H1 (cell line): Measurements from ENCODE around the gene RIT2. TPM values are rescaled to one million over a fixed set of nuclear protein-coding genes. Genes with fewer than 3 reads are reported as not detected.

Source experiments
- CTCF ChIA-PET: fragments of 300-600 bp; sonication (Branson Sonifier 250); formaldehyde crosslinking; loops from one replicate; lab custom pipeline; 2021; ENCODE audit not compliant: partially characterized antibody; lab: Charles Lee
- POLR2A ChIA-PET: fragments of 300-600 bp; sonication (Branson Sonifier 250); formaldehyde crosslinking; loops from one replicate; lab custom pipeline; 2021; ENCODE audit warnings: inconsistent platforms; ENCODE audit not compliant: partially characterized antibody; lab: Charles Lee
- DNase-seq, 2 experiments: peaks; one replicate each; pipeline versions ENCODE4 v3.0.0 to v3.0.0-alpha.2; 2010 to 2022; ENCODE audit warnings: low spot score in 2 of 2, low read depth in 1 of 2, mixed read lengths in 1 of 2
- FAIRE-seq: peaks from 2 replicates; lab custom pipeline; 2011; peaks lifted over from hg19 to GRCh38; lab: Jason Lieb, UNC
- H2AFZ ChIP-seq: 2 replicates; pipeline ENCODE4 v1.8.1; 2012; ENCODE audit warnings: low read length, inconsistent platforms
- H2AK5ac ChIP-seq: 2 replicates; pipeline ENCODE4 v1.6.1; 2013; ENCODE audit warnings: low read depth, low read length
- H2BK120ac ChIP-seq: replicated peaks from 2 replicates; pipeline ENCODE3; 2013; ENCODE audit warnings: low read depth, low read length, inconsistent platforms
- H2BK12ac ChIP-seq: 2 replicates; pipeline ENCODE4 v1.6.1; 2013; ENCODE audit warnings: low read depth, low read length
- H2BK15ac ChIP-seq: 2 replicates; pipeline ENCODE4 v1.6.1; 2013; ENCODE audit warnings: low read length
- H2BK20ac ChIP-seq: 2 replicates; pipeline ENCODE4 v1.6.1; 2013; ENCODE audit warnings: low read length
- H2BK5ac ChIP-seq: 2 replicates; pipeline ENCODE4 v1.6.1; 2013; ENCODE audit warnings: low read depth, low read length
- H3K14ac ChIP-seq: 2 replicates; pipeline ENCODE4 v1.6.1; 2013; ENCODE audit warnings: inconsistent platforms; ENCODE audit not compliant: insufficient read length
- H3K18ac ChIP-seq: 2 replicates; pipeline ENCODE4 v1.6.1; 2013; ENCODE audit warnings: low read length; ENCODE audit errors: extremely low read depth
- H3K23ac ChIP-seq: 2 replicates; pipeline ENCODE4 v1.6.1; 2013; ENCODE audit warnings: inconsistent platforms; ENCODE audit not compliant: insufficient read length
- H3K23me2 ChIP-seq: 2 replicates; pipeline ENCODE4 v1.6.1; 2013; ENCODE audit warnings: low read depth, low read length
- H3K27ac ChIP-seq: 2 replicates; pipeline ENCODE4 v1.6.1; 2011; ENCODE audit warnings: low read depth, low read length, inconsistent platforms
- H3K27me3 ChIP-seq, 4 experiments: replicated peaks in 1 of 4; 1 replicate in 1 of 4; 2 replicates in 3 of 4; pipeline versions ENCODE4 v1.6.1 to v1.8.1; 2011 to 2013; ENCODE audit warnings: low read length in 3 of 4, mild to moderate bottlenecking in 3 of 4, inconsistent platforms in 2 of 4, mixed read lengths in 2 of 4, moderate library complexity in 1 of 4; ENCODE audit not compliant: control insufficient read depth in 3 of 4, insufficient read depth in 3 of 4; ENCODE audit errors: extremely low read depth in 1 of 4
- H3K36me3 ChIP-seq, 4 experiments: 2 replicates each; pipeline versions ENCODE4 v1.6.1 to v1.8.1; 2011 to 2013; ENCODE audit warnings: mild to moderate bottlenecking in 4 of 4, low read length in 3 of 4, moderate library complexity in 2 of 4, control low read depth in 1 of 4, inconsistent platforms in 1 of 4; ENCODE audit not compliant: insufficient read depth in 4 of 4, control insufficient read depth in 2 of 4
- H3K4ac ChIP-seq: replicated peaks from 2 replicates; pipeline ENCODE3; 2013; ENCODE audit warnings: low read length, low read depth, mixed read lengths, inconsistent platforms; ENCODE audit not compliant: insufficient read length
- H3K4me1 ChIP-seq, 4 experiments: replicated peaks in 1 of 4; 1 replicate in 1 of 4; 2 replicates in 3 of 4; pipeline versions ENCODE4 v1.6.1 to v1.8.1; 2011 to 2013; ENCODE audit warnings: low read length in 3 of 4, inconsistent platforms in 2 of 4, mixed read lengths in 1 of 4; ENCODE audit not compliant: insufficient read depth in 4 of 4, control insufficient read depth in 3 of 4
- H3K4me2 ChIP-seq, 2 experiments: 2 replicates each; pipeline versions ENCODE4 v1.6.1 to v1.8.1; 2011 to 2013; ENCODE audit warnings: low read depth in 2 of 2, low read length in 2 of 2, control low read depth in 1 of 2, inconsistent platforms in 1 of 2, mild to moderate bottlenecking in 1 of 2; ENCODE audit not compliant: insufficient read depth in 1 of 2
- H3K4me3 ChIP-seq, 4 experiments: fragments of 200-600, 300-600 bp in 1 of 4; sonication (generic), shearing (Covaris generic), sonication (Bioruptor Twin) in 1 of 4; 2 replicates each; pipeline versions ENCODE4 v1.5.1 to v1.8.1; 2011 to 2016; ENCODE audit warnings: low read length in 4 of 4, low read depth in 3 of 4, control low read depth in 2 of 4, inconsistent platforms in 2 of 4, mild to moderate bottlenecking in 2 of 4, mixed read lengths in 1 of 4, moderate library complexity in 1 of 4; ENCODE audit not compliant: insufficient read depth in 2 of 4; ENCODE audit errors: extremely low read depth in 1 of 4
- H3K56ac ChIP-seq: replicated peaks from 2 replicates; pipeline ENCODE3; 2013; ENCODE audit warnings: low read depth, mild to moderate bottlenecking, mixed read lengths, low read length, inconsistent platforms; ENCODE audit not compliant: insufficient read length
- H3K79me1 ChIP-seq: 2 replicates; pipeline ENCODE4 v1.6.1; 2013; ENCODE audit warnings: low read depth, low read length, control low read depth
- H3K79me2 ChIP-seq, 2 experiments: 2 replicates each; pipeline versions ENCODE4 v1.6.1 to v1.8.1; 2012 to 2013; ENCODE audit warnings: low read length in 2 of 2, mild to moderate bottlenecking in 2 of 2, inconsistent platforms in 1 of 2; ENCODE audit not compliant: insufficient read depth in 2 of 2, control insufficient read depth in 1 of 2
- H3K9ac ChIP-seq, 4 experiments: replicated peaks in 1 of 4; 1 replicate in 1 of 4; 2 replicates in 3 of 4; pipeline versions ENCODE4 v1.6.1 to v1.8.1; 2011 to 2013; ENCODE audit warnings: low read depth in 3 of 4, low read length in 3 of 4, control low read depth in 2 of 4, mild to moderate bottlenecking in 2 of 4, moderate library complexity in 2 of 4, inconsistent platforms in 1 of 4; ENCODE audit errors: extremely low read depth in 1 of 4
- H3K9me3 ChIP-seq, 2 experiments: 2 replicates each; pipeline versions ENCODE4 v1.6.1 to v1.8.1; 2012 to 2013; ENCODE audit warnings: mild to moderate bottlenecking in 2 of 2, moderate library complexity in 2 of 2, control low read depth in 1 of 2, inconsistent platforms in 1 of 2, low read depth in 1 of 2, low read length in 1 of 2, mixed read lengths in 1 of 2; ENCODE audit not compliant: insufficient read depth in 2 of 2
- H4K20me1 ChIP-seq, 2 experiments: replicated peaks in 1 of 2; 2 replicates each; pipeline versions ENCODE3 to v1.8.1; 2011 to 2013; ENCODE audit warnings: inconsistent platforms in 2 of 2, low read length in 2 of 2, mild to moderate bottlenecking in 1 of 2; ENCODE audit not compliant: insufficient read depth in 2 of 2, control insufficient read depth in 1 of 2
- H4K5ac ChIP-seq: 2 replicates; pipeline ENCODE4 v1.6.1; 2013; ENCODE audit warnings: low read length, low read depth, mixed read lengths, inconsistent platforms; ENCODE audit not compliant: insufficient read length
- H4K8ac ChIP-seq: 2 replicates; pipeline ENCODE4 v1.8.0; 2013; ENCODE audit warnings: mild to moderate bottlenecking, moderate library complexity, low read length, inconsistent platforms; ENCODE audit not compliant: insufficient read depth; ENCODE audit errors: extremely low read depth
- H4K91ac ChIP-seq: replicated peaks from 2 replicates; pipeline ENCODE3; 2013; ENCODE audit warnings: low read length, mixed read lengths, inconsistent platforms; ENCODE audit not compliant: insufficient read length
- ATF2 ChIP-seq: IDR thresholded peaks from 2 replicates; pipeline ENCODE4 v1.6.1; 2012; ENCODE audit warnings: low read length, inconsistent platforms
- BACH1 ChIP-seq: IDR thresholded peaks from 2 replicates; pipeline ENCODE4 v1.6.1; 2012; ENCODE audit warnings: low read length, improper control_type of control experiment
- BCL11A ChIP-seq, 2 experiments: IDR thresholded peaks; one replicate each; pipeline ENCODE4 v1.6.1; 2011; ENCODE audit warnings: low read depth in 2 of 2, low read length in 2 of 2, mild to moderate bottlenecking in 2 of 2
- CBX5 ChIP-seq: fragments of 300-800, 300-1000 bp; sonication (generic); IDR thresholded peaks from 2 replicates; pipeline ENCODE4 v1.7.1; 2016; ENCODE audit warnings: antibody characterized with exemption, low read length, low read depth
- CEBPB ChIP-seq: IDR thresholded peaks from 2 replicates; pipeline ENCODE4 v1.6.1; 2012; ENCODE audit warnings: low read depth, low read length
- CREB1 ChIP-seq: IDR thresholded peaks from 2 replicates; pipeline ENCODE4 v1.6.1; 2012; ENCODE audit warnings: inconsistent platforms
- EZH2 ChIP-seq: fragments of 200-600 bp; sonication (generic); IDR thresholded peaks from 2 replicates; pipeline ENCODE4 v1.7.1; 2012; ENCODE audit warnings: low read depth, mild to moderate bottlenecking, moderate library complexity, low read length, inconsistent platforms; ENCODE audit not compliant: severe bottlenecking
- HDAC6 ChIP-seq: IDR thresholded peaks from one replicate; pipeline ENCODE4 v1.7.1; 2012; ENCODE audit warnings: low read depth, mild to moderate bottlenecking, inconsistent platforms, low read length, moderate library complexity
- JUND ChIP-seq: IDR thresholded peaks from 2 replicates; pipeline ENCODE4 v1.6.1; 2011; ENCODE audit warnings: mild to moderate bottlenecking, improper control_type of control experiment, low read length
- NANOG ChIP-seq: IDR thresholded peaks from 2 replicates; pipeline ENCODE4 v1.6.1; 2011; ENCODE audit warnings: low read length, low read depth, mild to moderate bottlenecking, inconsistent platforms; ENCODE audit not compliant: insufficient read depth, poor library complexity, severe bottlenecking
- POLR2A ChIP-seq, 2 experiments: IDR thresholded peaks; 1 replicate in 1 of 2; 2 replicates in 1 of 2; pipeline ENCODE4 v1.6.1; 2011; ENCODE audit warnings: low read depth in 2 of 2, low read length in 2 of 2, mild to moderate bottlenecking in 2 of 2; ENCODE audit errors: control extremely low read depth in 1 of 2
- SAP30 ChIP-seq: fragments of 300-600 bp; sonication (generic); IDR thresholded peaks from 2 replicates; pipeline ENCODE4 v1.7.1; 2012; ENCODE audit warnings: low read length, moderate library complexity, mild to moderate bottlenecking, inconsistent platforms; ENCODE audit not compliant: insufficient read depth, insufficient replicate concordance
- TEAD4 ChIP-seq: IDR thresholded peaks from 2 replicates; pipeline ENCODE4 v1.6.1; 2012; ENCODE audit warnings: low read depth, low read length, inconsistent platforms, mixed read lengths
- ZNF274 ChIP-seq: IDR thresholded peaks from 2 replicates; pipeline ENCODE4 v1.7.0; 2012; ENCODE audit warnings: low read length, borderline replicate concordance; ENCODE audit errors: extremely low read depth
- polyA plus RNA-seq, 7 experiments: library from polyadenylated mRNA; depleted of rRNA in 3 of 7; stranded (reverse) in 5 of 7; unstranded in 2 of 7; fragments of >200 nt in 5 of 7; fragments of 200-250 nt in 2 of 7; gene quantifications; 1 replicate in 5 of 7; 2 replicates in 1 of 7; 4 replicates in 1 of 7; pipeline versions ENCODE4 v1.2.1 to v1.2.3, GENCODE V29; 2011 to 2013; ENCODE audit warnings: missing spikeins in 2 of 7, mixed read lengths in 2 of 7
- total RNA-seq: library from RNA; stranded (reverse); fragmentation: NEBNext Ultra II Directional; extraction: Animal tissue kit (Norgen Biotek cat#: 25700); gene quantifications from 2 replicates; pipeline ENCODE4 v1.2.1, GENCODE V29; 2021

Gene RIT2
- total and polyA plus RNA-seq, 2 of the 8 experiments (the other 6 are each of a cell fraction or from before 2014, with no cell fraction given), result 0.67 to 3.2 TPM

GRCh38 chr18:42864876-42865275 lies 250.6 kb downstream of the RIT2 start:
- Histone ChIP-seq H4K20me1 (no peaks in the 10 kb centered on the region), H2BK20ac (no peak overlapping the region), H3K4me3 (no peak overlapping the region), H3K27me3 (peaks cover 0 to 2% (median 0%) of the 10 kb centered on the region in 4 experiments; a peak in 1 of 7 replicates), H4K5ac (no peak overlapping the region), H3K79me2 (no peaks in the 10 kb centered on the region), H3K9ac (no peak overlapping the region), H2BK120ac (no peak overlapping the region), H2BK5ac (no peak overlapping the region), H3K79me1 (no peaks in the 10 kb centered on the region), H3K4me2 (no peak overlapping the region), H3K27ac (no peak overlapping the region), H3K18ac (no peak overlapping the region), H3K4me1 (no peaks in the 10 kb centered on the region), H2AK5ac (no peak overlapping the region), H2BK15ac (no peak overlapping the region), H3K56ac (no peak overlapping the region), H2BK12ac (no peak overlapping the region), H4K8ac (no peak overlapping the region), H3K4ac (no peak overlapping the region), H3K14ac (no peak overlapping the region), H3K23me2 (no peaks in the 10 kb centered on the region), H4K91ac (no peak overlapping the region), H3K23ac (no peak overlapping the region), H3K9me3 (no peaks in the 10 kb centered on the region), H2AFZ (no peak overlapping the region), H3K36me3 (no peaks in the 10 kb centered on the region)
- POLR2A ChIA-PET, result no interaction called here
- CTCF ChIA-PET, result interaction anchor here (0.6 to 1.0 kb wide), 3 partner anchors 53 to 269 kb away, joined by 3 read pairs; no protein-coding TSS in a partner anchor
- FAIRE-seq (no peak), DNase-seq (no peak)
- TF ChIP-seq HDAC6, result no peak
- no peak for TF ChIP-seq ZNF274
- no peak for TF ChIP-seq NANOG
- no peak for TF ChIP-seq CEBPB
- TF ChIP-seq CBX5, result no peak
- TF ChIP-seq CREB1, result no peak
- TF ChIP-seq EZH2, result no peak
- TF ChIP-seq SAP30, result no peak
- no peak for TF ChIP-seq TEAD4
- TF ChIP-seq ATF2, result no peak
- TF ChIP-seq BCL11A (IDR thresholded peaks at IDR 0.05; ENCODE audit: low read depth in 2 of 2, low read length in 2 of 2), result no peak
- no peak for TF ChIP-seq POLR2A (IDR thresholded peaks at IDR 0.05; ENCODE audit: control extremely low read depth in 1 of 2, low read depth in 2 of 2, low read length in 2 of 2)
- no peak for TF ChIP-seq JUND
- no peak for TF ChIP-seq BACH1
